ENCODE measurements around the gene KCNQ5.

Gene KCNQ5

DNA sequence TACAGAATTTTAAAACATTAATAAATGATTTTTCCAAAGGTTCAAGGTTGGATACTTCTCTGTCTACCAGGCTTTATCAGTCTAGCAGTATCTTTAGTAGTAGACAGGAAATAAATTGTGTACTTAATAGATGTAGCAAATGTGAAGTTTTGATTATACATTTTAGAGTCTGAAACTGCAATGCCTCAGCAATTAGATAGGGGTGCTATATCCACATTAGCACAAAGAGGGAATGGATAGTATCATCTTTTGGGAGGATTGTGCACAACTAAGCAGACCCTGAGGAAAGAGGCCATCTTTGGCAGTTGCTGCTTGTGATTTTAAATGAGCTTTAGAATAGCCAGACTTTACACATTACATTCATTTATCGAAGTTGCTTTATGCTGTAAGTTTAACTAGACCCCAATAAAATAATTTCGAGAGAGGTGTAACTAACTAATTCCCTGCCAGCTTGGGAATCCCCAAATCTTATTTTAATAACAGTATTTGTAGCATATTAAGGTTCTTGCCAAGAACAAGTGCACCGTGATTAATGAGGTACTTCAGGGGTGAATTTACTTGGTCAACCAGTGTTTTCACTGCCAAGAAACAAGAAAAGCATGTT, 2.8 kb downstream of the KCNQ5 start:
- TF ChIP-seq CTCF (IDR thresholded peaks at IDR 0.05; ENCODE audit: borderline replicate concordance, insufficient read depth, low read depth, low read length): peak; percentile 54; the same call in 1 of the 2 replicates
- H3K4me3 ChIP-seq (ENCODE audit: low read depth, low read length): no peak overlapping the region

- H3K4me3 ChIP-seq (ENCODE audit: low read depth, low read length): no peak overlapping the region
- no peak for TF ChIP-seq CTCF (IDR thresholded peaks at IDR 0.05; ENCODE audit: borderline replicate concordance, insufficient read depth, low read depth, low read length)
Observed at GRCh38 chr6:72626126-72626525, 4.3 kb downstream of the KCNQ5 start.

DNA sequence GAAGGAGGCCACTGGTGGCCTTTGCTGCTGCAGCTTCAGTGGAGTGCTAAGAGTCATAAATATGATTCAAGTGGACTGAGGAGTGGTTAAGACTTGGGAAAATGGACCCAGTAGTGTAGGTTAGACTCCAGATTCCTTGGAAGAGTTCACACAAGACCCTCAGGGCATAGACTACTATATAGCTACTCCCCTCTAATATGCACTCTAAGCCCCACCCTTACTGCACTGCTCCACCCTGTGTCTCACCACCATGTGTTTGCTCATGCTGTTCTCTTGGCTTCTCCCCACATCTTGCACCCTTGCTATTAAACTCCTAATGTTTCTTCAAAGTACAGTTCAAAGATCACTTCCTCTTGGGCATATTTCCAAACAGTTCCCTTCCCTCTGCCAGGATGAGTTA, 5.7 kb downstream of the KCNQ5 start:
- H3K4me3 ChIP-seq (ENCODE audit: low read depth, low read length): no peak overlapping the region
- TF ChIP-seq CTCF (IDR thresholded peaks at IDR 0.05; ENCODE audit: borderline replicate concordance, insufficient read depth, low read depth, low read length): no peak

DNA sequence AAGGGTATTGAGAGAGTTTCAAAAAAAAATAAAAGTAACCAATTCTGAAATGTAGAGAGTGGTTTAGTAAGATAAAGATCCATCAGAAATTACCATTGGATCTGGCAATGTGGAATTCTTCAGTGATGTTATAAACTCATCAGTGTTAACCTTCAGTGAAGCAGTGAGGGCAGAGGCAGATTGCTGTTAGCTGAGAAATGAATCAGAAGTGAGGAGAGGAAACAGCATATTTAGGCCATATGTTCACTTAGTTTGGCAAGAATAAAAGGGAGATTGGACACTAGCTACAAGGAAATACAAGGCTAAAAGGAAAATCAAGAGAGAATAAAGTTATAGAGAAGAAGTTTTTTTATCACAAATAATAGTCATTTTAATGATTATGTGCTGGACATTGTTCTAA, 9.6 kb downstream of the KCNQ5 start:
- no peak for TF ChIP-seq CTCF (IDR thresholded peaks at IDR 0.05; ENCODE audit: borderline replicate concordance, insufficient read depth, low read depth, low read length)
- no peak overlapping the region for H3K4me3 ChIP-seq (ENCODE audit: low read depth, low read length)

DNA sequence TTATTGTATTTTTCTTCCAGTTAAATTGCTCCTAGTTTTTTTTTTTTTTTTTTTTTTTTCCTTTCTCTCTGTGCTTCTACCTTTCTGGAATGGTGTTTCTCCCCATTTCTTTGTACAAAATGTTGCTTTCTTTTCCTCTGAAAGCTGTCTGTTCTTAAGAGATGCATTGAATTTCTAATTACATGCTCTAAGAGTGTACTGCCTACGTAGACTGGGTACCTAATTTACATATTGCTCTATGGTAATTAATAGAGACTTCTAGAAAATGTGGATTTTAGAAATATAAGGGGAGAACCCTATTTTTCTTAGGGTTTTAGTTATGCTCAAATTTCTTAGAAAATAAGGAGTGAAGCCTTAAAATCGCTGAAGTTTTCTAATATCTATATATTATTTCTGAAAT, 13.8 kb downstream of the KCNQ5 start:
- TF ChIP-seq CTCF (IDR thresholded peaks at IDR 0.05; ENCODE audit: borderline replicate concordance, insufficient read depth, low read depth, low read length): no peak
- no peak overlapping the region for H3K4me3 ChIP-seq (ENCODE audit: low read depth, low read length)

DNA sequence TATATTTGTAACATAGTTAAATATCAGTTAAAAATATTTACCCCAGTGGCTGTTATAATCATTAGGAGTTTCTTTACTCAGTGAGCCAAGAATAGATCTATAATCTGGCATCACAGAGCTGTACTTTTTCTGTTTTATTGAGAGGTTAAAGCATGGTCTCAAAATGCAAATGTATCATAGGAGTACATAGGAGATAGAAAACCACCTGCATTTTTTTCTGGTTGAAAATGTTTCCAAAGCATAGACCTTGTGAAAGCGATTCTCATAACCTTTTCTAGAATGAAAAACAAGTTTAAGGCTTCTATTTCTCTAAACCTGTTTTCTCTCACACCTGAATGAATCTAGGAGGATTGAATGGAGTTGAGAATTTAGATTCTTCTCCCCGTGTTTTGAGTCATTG, 14.4 kb downstream of the KCNQ5 start:
- H3K4me3 ChIP-seq (ENCODE audit: low read depth, low read length): no peak overlapping the region
- no peak for TF ChIP-seq CTCF (IDR thresholded peaks at IDR 0.05; ENCODE audit: borderline replicate concordance, insufficient read depth, low read depth, low read length)

DNA sequence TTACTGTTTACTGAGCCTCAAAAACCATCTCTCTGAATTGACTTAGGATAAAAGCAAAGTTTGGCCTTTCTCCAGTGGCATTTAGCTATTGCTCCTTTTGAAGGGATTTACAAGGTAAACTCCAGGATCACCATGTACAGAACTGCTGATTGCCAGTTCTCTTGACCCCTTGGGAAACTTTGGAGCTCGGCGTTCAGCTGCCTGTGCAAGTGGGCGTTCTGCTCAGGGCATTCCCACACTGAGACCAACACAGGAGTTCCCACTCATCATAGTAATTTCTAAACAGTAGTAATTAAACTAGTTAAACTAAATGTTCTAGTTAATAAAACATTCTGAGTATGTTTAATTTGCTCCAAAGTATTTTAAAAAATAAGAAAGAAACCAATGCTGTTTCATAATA, 14.9 kb downstream of the KCNQ5 start:
- TF ChIP-seq CTCF (IDR thresholded peaks at IDR 0.05; ENCODE audit: borderline replicate concordance, insufficient read depth, low read depth, low read length): no peak
- H3K4me3 ChIP-seq (ENCODE audit: low read depth, low read length): no peak overlapping the region
